Adrenal gland (tissue), 12 donors: ENCODE data around the gene FBXL19. TPM values are rescaled to one million over a fixed set of nuclear protein-coding genes. Genes with fewer than 3 reads are reported as not detected.
"Not testable (repeated sequence)": the region's sequence is repeated elsewhere in the genome, so short reads cannot be mapped to it uniquely, and the experiment has no call there.

Experiments
- DNase-seq, 7 donors: peaks; one replicate each; pipeline ENCODE4 v3.0.0-alpha.2; 2019 to 2020
- H3K27ac ChIP-seq, 5 donors: fragments of 200-600 bp; sonication (generic) in 4 of 5; 1 replicate in 3 of 5; 2 replicates in 2 of 5; pipeline versions ENCODE4 v1.5.1 to v1.8.0; 2016 to 2020; ENCODE audit warnings: mild to moderate bottlenecking in 1 of 5
- H3K27me3 ChIP-seq: fragments of 200-600 bp; 2 replicates; pipeline ENCODE4 v1.8.0; 2021
- H3K36me3 ChIP-seq, 2 donors: fragments of 200-600 bp; replicated peaks in 1 of 2; 1 replicate in 1 of 2; 2 replicates in 1 of 2; pipeline versions ENCODE4 v1.5.1 to v1.8.0; 2018 to 2022
- H3K4me1 ChIP-seq, 2 donors: fragments of 200-600 bp; replicated peaks in 1 of 2; 1 replicate in 1 of 2; 2 replicates in 1 of 2; pipeline versions ENCODE4 v1.5.1 to v1.8.0; 2018 to 2021
- H3K4me3 ChIP-seq, 4 donors: fragments of 200-600 bp; sonication (generic) in 3 of 4; one replicate each; pipeline ENCODE4 v1.5.1; 2016 to 2018
- H3K9me3 ChIP-seq, 3 donors: fragments of 200-600 bp; sonication (generic) in 1 of 3; replicated peaks in 1 of 3; 1 replicate in 2 of 3; 2 replicates in 1 of 3; pipeline versions ENCODE4 v1.5.1 to v1.8.0; 2016 to 2021
- CTCF ChIP-seq, 6 experiments: fragments of 450-650 bp in 4 of 6; fragments of 200-600 bp in 2 of 6; sonication (generic) in 1 of 6; IDR thresholded peaks; 1 replicate in 5 of 6; 2 replicates in 1 of 6; pipeline versions ENCODE4 v1.5.1 to v1.8.0; 2016 to 2021; ENCODE audit warnings: antibody characterized with exemption in 6 of 6, mild to moderate bottlenecking in 2 of 6, moderate library complexity in 1 of 6
- POLR2A ChIP-seq, 2 donors: fragments of 450-650 bp; IDR thresholded peaks; one replicate each; pipeline ENCODE4 v1.6.1; 2017; ENCODE audit warnings: antibody characterized with exemption in 2 of 2, mild to moderate bottlenecking in 2 of 2, moderate library complexity in 1 of 2
- WGBS, 4 donors: extraction: QIAGEN DNeasy Blood & Tissue Kit in 2 of 4; methylation state at CpG; one replicate each; pipeline versions ENCODE4 v1.1.5 to v1.1.7; 2013 to 2017; 5-methylcytosine and 5-hydroxymethylcytosine counted together
- intact Hi-C, 2 donors: fragments of 100-400 bp; cut with DNase I; formaldehyde crosslinking; loops; one replicate each; pipeline versions ENCODE4 v1.14.1 to v1.15.0; 2022 to 2023
- polyA plus RNA-seq, 3 donors: library from polyadenylated mRNA; stranded (reverse); fragments of 200-250 nt in 2 of 3; fragments of 350-450 nt in 1 of 3; fragmentation: Illumina TruSeq in 1 of 3; extraction: RNeasy Lipid Tissue Mini Kit (QIAGEN cat#74804) in 1 of 3; gene quantifications; one replicate each; pipeline ENCODE4 v1.2.3, GENCODE V29; 2013 to 2014
- total RNA-seq, 9 donors: library from RNA; depleted of rRNA in 4 of 9; stranded (reverse); fragments of >200 nt in 4 of 9; fragments of 120-200 nt in 1 of 9; fragmentation: NEBNext Ultra II Directional in 1 of 9; extraction: Animal tissue kit (Norgen Biotek cat#: 25700) in 1 of 9; gene quantifications; one replicate each; pipeline versions ENCODE4 v1.1.0 to v1.2.4, GENCODE V29; 2013 to 2023
- donor health status: healthy with polysubstance abuse.
- donor health status: Bipolar disorder and iron deficiency.
- donor health status: DM: yes; HTN: yes; CAD: no.
- donor health status: DM: no; HTN: no; CAD: no.
- donor health status: DM: no; HTN: no; CAD: no.
- donor health status: DM: yes; HTN: yes; CAD: no.

FBXL19 gene
- total and polyA plus RNA-seq, 12 donors, result 1.6 to 74.1 (median 12.5) TPM

GRCh38 chr16:30934827-30935557 lies 11.6 kb downstream of the FBXL19 start:
- Histone ChIP-seq H3K9me3 (no peaks in the 10 kb centered on the region), H3K4me3 (no peak overlapping the region), H3K27ac (peak overlapping the region in 1 of 5 donors; percentile 29), H3K4me1 (no peaks in the 10 kb centered on the region), H3K36me3 (peaks cover 0 to 33% of the 10 kb centered on the region in 2 donors), H3K27me3 (no peaks in the 10 kb centered on the region)
- peak in 6 of 7 donors; percentile 72 to 89 (median 80) for DNase-seq
- TF ChIP-seq POLR2A (IDR thresholded peaks at IDR 0.05), result no peak
- peak; percentile 29 to 74 (median 60) for TF ChIP-seq CTCF (IDR thresholded peaks at IDR 0.05)
- intact Hi-C loops, result no loop called here
- 49 to 59% (median 50%) methylated on average over 12 of the region's 12 CpGs for WGBS, 4 donors

- TF ChIP-seq POLR2A (IDR thresholded peaks at IDR 0.05), result no peak
- no peak for TF ChIP-seq CTCF (IDR thresholded peaks at IDR 0.05)
- Histone ChIP-seq H3K36me3 (peaks cover 0 to 17% of the 10 kb centered on the region in 2 donors), H3K27me3 (no peaks in the 10 kb centered on the region), H3K9me3 (no peaks in the 10 kb centered on the region), H3K4me1 (no peaks in the 10 kb centered on the region), H3K4me3 (no peak overlapping the region), H3K27ac (peak overlapping the region in 2 of 5 donors; percentile 13 to 52)
- no peak for DNase-seq
- WGBS, 4 donors, result 45 to 59% (median 54%) methylated on average over 4 to 5 of the region's 5 CpGs
- intact Hi-C loops, result no loop called here
These were observed 14.3 kb downstream of the FBXL19 start for GRCh38 chr16:30937692-30938091.

- WGBS, 4 donors, result 86 to 92% (median 92%) methylated on average over 8 of the region's 8 CpGs
- H3K4me3 ChIP-seq, DNase-seq, H3K27ac ChIP-seq, H3K4me1 ChIP-seq, intact Hi-C loops, H3K27me3 ChIP-seq, H3K9me3 ChIP-seq: not testable (repeated sequence)
- peaks cover 0 to 17% of the 10 kb centered on the region in 2 donors for H3K36me3 ChIP-seq
These were observed 16.2 kb downstream of the FBXL19 start for GRCh38 chr16:30939571-30939970.

GRCh38 chr16:30941600-30942425 lies 18.4 kb downstream of the FBXL19 start:
- H3K27ac ChIP-seq, result peak overlapping the region in 3 of 5 donors; percentile 13 to 69 (median 24)
- WGBS, 4 donors, result 22 to 75% (median 48%) methylated on average over 4 to 15 of the region's 15 CpGs

More at GRCh38 chr16:30941600-30942425, 18.4 kb downstream of the FBXL19 start:
- intact Hi-C loops, result no loop called here
- Histone ChIP-seq H3K4me1 (no peaks in the 10 kb centered on the region), H3K27me3 (no peaks in the 10 kb centered on the region), H3K9me3 (no peaks in the 10 kb centered on the region), H3K36me3 (peaks cover 0 to 20% of the 10 kb centered on the region in 2 donors), H3K4me3 (no peak overlapping the region)
- TF ChIP-seq CTCF (IDR thresholded peaks at IDR 0.05), result peak; percentile 66 to 88 (median 80)
- no peak for TF ChIP-seq POLR2A (IDR thresholded peaks at IDR 0.05)
- peak; percentile 76 to 93 (median 85) for DNase-seq
